ENCODE measurements around the gene NCAM2.
A peak's percentile ranks its signal among the peaks of the same experiment; 100 is the strongest.

NCAM2 gene

GRCh38 chr21:21216047-21216446, 217.8 kb downstream of the NCAM2 start:
- DNase-seq (ENCODE audit: low spot score), result no peak

- no peak for DNase-seq (ENCODE audit: low spot score)
Observed at GRCh38 chr21:21226472-21226871, 228.3 kb downstream of the NCAM2 start.

- no peak for DNase-seq (ENCODE audit: low spot score)
Observed at GRCh38 chr21:21230672-21231071, 232.5 kb downstream of the NCAM2 start.

- no peak for DNase-seq (ENCODE audit: low spot score)
Observed at GRCh38 chr21:21231913-21232312, 233.7 kb downstream of the NCAM2 start.

- peak; percentile 32 for DNase-seq (ENCODE audit: low spot score)
Observed at GRCh38 chr21:21232320-21232719, 234.1 kb downstream of the NCAM2 start.

- DNase-seq (ENCODE audit: low spot score), result no peak
Observed at GRCh38 chr21:21233051-21233450, 234.8 kb downstream of the NCAM2 start.

- no peak for DNase-seq (ENCODE audit: low spot score)
Observed at GRCh38 chr21:21236996-21237395, 238.8 kb downstream of the NCAM2 start.

GRCh38 chr21:21238629-21239400, 240.6 kb downstream of the NCAM2 start:
- DNase-seq (ENCODE audit: low spot score), result no peak

GRCh38 chr21:21241391-21241790, 243.2 kb downstream of the NCAM2 start:
- no peak for DNase-seq (ENCODE audit: low spot score)

GRCh38 chr21:21246007-21246406, 247.8 kb downstream of the NCAM2 start:
- no peak for DNase-seq (ENCODE audit: low spot score)

- DNase-seq (ENCODE audit: low spot score), result no peak
Observed at GRCh38 chr21:21247424-21247823, 249.2 kb downstream of the NCAM2 start.

GRCh38 chr21:21262048-21262447, 263.8 kb downstream of the NCAM2 start:
- DNase-seq (ENCODE audit: low spot score), result no peak

GRCh38 chr21:21268061-21268471, 269.9 kb downstream of the NCAM2 start:
- DNase-seq (ENCODE audit: low spot score), result no peak

GRCh38 chr21:21268885-21269284, 270.7 kb downstream of the NCAM2 start:
- no peak for DNase-seq (ENCODE audit: low spot score)

GRCh38 chr21:21279193-21279901, 281.1 kb downstream of the NCAM2 start:
- no peak for DNase-seq (ENCODE audit: low spot score)

- DNase-seq (ENCODE audit: low spot score), result no peak
Observed at GRCh38 chr21:21283810-21284209, 285.6 kb downstream of the NCAM2 start.

GRCh38 chr21:21286170-21286798, 288.1 kb downstream of the NCAM2 start:
- no peak for DNase-seq (ENCODE audit: low spot score)

GRCh38 chr21:21290751-21291150, 292.5 kb downstream of the NCAM2 start:
- DNase-seq (ENCODE audit: low spot score), result no peak

- DNase-seq (ENCODE audit: low spot score), result no peak
Observed at GRCh38 chr21:21291883-21292569, 293.8 kb downstream of the NCAM2 start.

- DNase-seq (ENCODE audit: low spot score), result no peak
Observed at GRCh38 chr21:21295303-21295702, 297.1 kb downstream of the NCAM2 start.

- no peak for DNase-seq (ENCODE audit: low spot score)
Observed at GRCh38 chr21:21297211-21297610, 299.0 kb downstream of the NCAM2 start.

GRCh38 chr21:21301013-21301412, 302.8 kb downstream of the NCAM2 start:
- DNase-seq (ENCODE audit: low spot score), result no peak

- DNase-seq (ENCODE audit: low spot score), result no peak
Observed at GRCh38 chr21:21309510-21309909, 311.3 kb downstream of the NCAM2 start.
